Endothelial cell (in vitro differentiated cells): ENCODE results near the gene GNAT2. TPM values are rescaled to one million over a fixed set of nuclear protein-coding genes. Genes with fewer than 3 reads are reported as not detected.
"Not testable (repeated sequence)": the region's sequence is repeated elsewhere in the genome, so short reads cannot be mapped to it uniquely, and the experiment has no call there.

Experiments used
- DNase-seq: peaks from one replicate; pipeline ENCODE4 v3.0.0; 2021; ENCODE audit warnings: low spot score
- H3K27ac Mint-ChIP-seq: one replicate; pipeline ENCODE4 v1.8.0; 2021; ENCODE audit warnings: mixed read lengths, inconsistent platforms; ENCODE audit not compliant: unreplicated experiment
- H3K27me3 Mint-ChIP-seq: one replicate; pipeline ENCODE4 v1.8.0; 2021; ENCODE audit warnings: mild to moderate bottlenecking, moderate library complexity, mixed read lengths, inconsistent platforms; ENCODE audit not compliant: unreplicated experiment
- H3K36me3 Mint-ChIP-seq: one replicate; pipeline ENCODE4 v1.8.0; 2021; ENCODE audit warnings: mild to moderate bottlenecking, low read depth, mixed read lengths, inconsistent platforms; ENCODE audit not compliant: unreplicated experiment
- H3K4me1 Mint-ChIP-seq: one replicate; pipeline ENCODE4 v1.8.0; 2021; ENCODE audit warnings: mild to moderate bottlenecking, mixed read lengths, inconsistent platforms; ENCODE audit not compliant: unreplicated experiment
- H3K4me3 Mint-ChIP-seq: one replicate; pipeline ENCODE4 v1.8.0; 2021; ENCODE audit warnings: mild to moderate bottlenecking, mixed read lengths, inconsistent platforms; ENCODE audit not compliant: unreplicated experiment
- H3K9me3 Mint-ChIP-seq: one replicate; pipeline ENCODE4 v1.8.0; 2021; ENCODE audit warnings: mixed read lengths, inconsistent platforms; ENCODE audit not compliant: unreplicated experiment
- total RNA-seq: library from RNA; stranded (reverse); fragmentation: NEBNext Ultra II Directional; extraction: Animal tissue kit (Norgen Biotek cat#: 25700); gene quantifications from one replicate; pipeline ENCODE4 v1.2.1, GENCODE V29; 2021; ENCODE audit not compliant: unreplicated experiment
- TF ChIP-seq, protein P1 (sequence below): fragments of 200-600 bp; sonication (generic); IDR thresholded peaks from one replicate; pipeline ENCODE4 v1.5.0; 2021; ENCODE audit warnings: antibody characterized with exemption; ENCODE audit not compliant: unreplicated experiment

The GNAT2 gene
- total RNA-seq, 1 donor from 2014 or later, result 0.26 TPM

- Mint-ChIP-seq H3K4me1 (peaks cover 13% of the 10 kb centered on the region), H3K36me3 (peaks cover 5% of the 10 kb centered on the region), H3K27me3 (peaks cover 8% of the 10 kb centered on the region), H3K4me3 (no peak overlapping the region), H3K9me3 (no peaks in the 10 kb centered on the region), H3K27ac (no peak overlapping the region)
- TF ChIP-seq, protein P1, sequence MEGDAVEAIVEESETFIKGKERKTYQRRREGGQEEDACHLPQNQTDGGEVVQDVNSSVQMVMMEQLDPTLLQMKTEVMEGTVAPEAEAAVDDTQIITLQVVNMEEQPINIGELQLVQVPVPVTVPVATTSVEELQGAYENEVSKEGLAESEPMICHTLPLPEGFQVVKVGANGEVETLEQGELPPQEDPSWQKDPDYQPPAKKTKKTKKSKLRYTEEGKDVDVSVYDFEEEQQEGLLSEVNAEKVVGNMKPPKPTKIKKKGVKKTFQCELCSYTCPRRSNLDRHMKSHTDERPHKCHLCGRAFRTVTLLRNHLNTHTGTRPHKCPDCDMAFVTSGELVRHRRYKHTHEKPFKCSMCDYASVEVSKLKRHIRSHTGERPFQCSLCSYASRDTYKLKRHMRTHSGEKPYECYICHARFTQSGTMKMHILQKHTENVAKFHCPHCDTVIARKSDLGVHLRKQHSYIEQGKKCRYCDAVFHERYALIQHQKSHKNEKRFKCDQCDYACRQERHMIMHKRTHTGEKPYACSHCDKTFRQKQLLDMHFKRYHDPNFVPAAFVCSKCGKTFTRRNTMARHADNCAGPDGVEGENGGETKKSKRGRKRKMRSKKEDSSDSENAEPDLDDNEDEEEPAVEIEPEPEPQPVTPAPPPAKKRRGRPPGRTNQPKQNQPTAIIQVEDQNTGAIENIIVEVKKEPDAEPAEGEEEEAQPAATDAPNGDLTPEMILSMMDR, result no peak
- DNase-seq, result no peak
Measured at GRCh38 chr1:109661391-109661790, 42.0 kb upstream of the GNAT2 start.

- not testable (repeated sequence) for H3K27ac Mint-ChIP-seq, H3K27me3 Mint-ChIP-seq, H3K9me3 Mint-ChIP-seq, DNase-seq, H3K4me3 Mint-ChIP-seq, H3K36me3 Mint-ChIP-seq
- peaks cover 13% of the 10 kb centered on the region for H3K4me1 Mint-ChIP-seq
Measured at GRCh38 chr1:109660691-109661026, 41.2 kb upstream of the GNAT2 start.

GRCh38 chr1:109659997-109660690 is 40.7 kb upstream of the GNAT2 start:
- no peak overlapping the region for H3K27ac Mint-ChIP-seq
- peaks cover 5% of the 10 kb centered on the region for H3K36me3 Mint-ChIP-seq
- no peaks in the 10 kb centered on the region for H3K9me3 Mint-ChIP-seq
- DNase-seq, result no peak
- peaks cover 8% of the 10 kb centered on the region for H3K27me3 Mint-ChIP-seq
- no peak overlapping the region for H3K4me3 Mint-ChIP-seq
- peaks cover 13% of the 10 kb centered on the region for H3K4me1 Mint-ChIP-seq
- TF ChIP-seq, protein P1, result no peak

- TF ChIP-seq, protein P1, result no peak
- Mint-ChIP-seq H3K4me1 (peaks cover 17% of the 10 kb centered on the region), H3K9me3 (no peaks in the 10 kb centered on the region), H3K4me3 (peak overlapping the region; percentile 5), H3K36me3 (peaks cover 5% of the 10 kb centered on the region), H3K27ac (no peak overlapping the region), H3K27me3 (peaks cover 8% of the 10 kb centered on the region)
- DNase-seq, result no peak
Measured at GRCh38 chr1:109659145-109659544, 39.7 kb upstream of the GNAT2 start.

- H3K4me1 Mint-ChIP-seq, result peaks cover 17% of the 10 kb centered on the region
- TF ChIP-seq, protein P1, result no peak
- no peak for DNase-seq
- no peaks in the 10 kb centered on the region for H3K9me3 Mint-ChIP-seq
- peaks cover 5% of the 10 kb centered on the region for H3K36me3 Mint-ChIP-seq
- H3K27me3 Mint-ChIP-seq, result peaks cover 8% of the 10 kb centered on the region
- H3K4me3 Mint-ChIP-seq, result peak overlapping the region; percentile 5
- peak overlapping the region; percentile 18 for H3K27ac Mint-ChIP-seq
Measured at GRCh38 chr1:109658533-109659042, 39.2 kb upstream of the GNAT2 start.
